Kidney capillary endothelial cell (primary cell): Measurements from ENCODE around the gene RHBDD2.
"Not testable (repeated sequence)": the region's sequence is repeated elsewhere in the genome, so short reads cannot be mapped to it uniquely, and the experiment has no call there.

Experiments used
- DNase-seq: peaks from one replicate; pipeline ENCODE4 v3.0.0-alpha.2; 2018; ENCODE audit warnings: low spot score

Gene RHBDD2

DNA sequence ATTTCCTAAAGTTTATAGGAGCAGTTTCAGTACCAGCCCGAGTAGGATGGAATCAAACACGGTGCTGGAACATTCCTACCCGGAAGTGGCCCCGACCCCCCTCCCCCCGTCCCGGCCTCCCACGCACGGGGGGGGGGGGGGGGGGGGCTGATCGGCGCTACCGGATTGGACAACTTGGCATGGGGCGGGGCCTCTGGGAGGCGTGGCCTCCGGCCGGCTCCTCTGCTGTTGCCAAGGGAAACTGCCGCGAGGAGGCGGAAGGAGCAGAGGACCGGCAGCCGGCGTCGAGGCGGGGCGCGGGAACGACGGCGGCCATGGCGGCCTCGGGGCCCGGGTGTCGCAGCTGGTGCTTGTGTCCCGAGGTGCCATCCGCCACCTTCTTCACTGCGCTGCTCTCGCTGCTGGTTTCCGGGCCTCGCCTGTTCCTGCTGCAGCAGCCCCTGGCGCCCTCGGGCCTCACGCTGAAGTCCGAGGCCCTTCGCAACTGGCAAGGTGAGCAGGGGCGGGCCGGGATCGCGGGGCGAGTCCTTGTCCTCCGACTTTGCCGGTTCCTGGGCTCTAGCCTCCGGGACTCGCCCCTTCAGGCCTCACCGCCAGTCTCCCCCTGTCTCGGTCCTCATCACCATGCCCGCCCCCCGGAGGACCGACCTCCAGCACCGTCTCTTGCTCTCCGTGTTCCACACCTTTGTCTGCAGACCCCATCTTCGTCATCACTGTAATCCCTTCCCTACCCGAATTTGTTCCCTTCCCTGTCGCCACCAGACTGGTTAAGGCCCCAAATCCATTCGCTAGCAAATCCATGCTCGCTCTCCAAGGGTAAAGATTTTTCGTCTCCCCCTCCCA, at the start of gene RHBDD2:
Gene RHBDD2, plus strand, starts transcription at position 266 of the 843 bp plus-strand sequence. Its CDS starts 49 bp downstream, at position 315.
- peak; percentile 87 for DNase-seq

DNA sequence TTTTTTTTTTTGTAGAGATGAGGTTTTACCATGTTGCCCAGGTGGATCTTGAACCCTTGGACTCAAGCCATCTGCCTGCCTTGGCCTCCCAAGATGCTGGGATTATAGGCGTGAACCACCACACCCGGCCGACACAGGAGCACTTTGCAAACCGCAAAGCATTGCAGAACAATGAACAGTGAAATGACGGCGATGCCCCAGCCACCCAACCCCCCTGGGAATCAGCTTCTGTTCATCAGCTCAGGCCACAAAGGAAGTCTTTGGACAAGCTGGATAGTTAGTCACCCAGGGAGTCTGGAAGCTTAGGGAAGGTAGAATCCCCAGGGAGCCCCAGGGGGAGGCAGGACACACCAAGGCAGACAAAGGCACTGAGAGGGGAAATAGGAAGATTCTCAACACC, 49.2 kb upstream of the RHBDD2 start:
- not testable (repeated sequence) for DNase-seq

DNA sequence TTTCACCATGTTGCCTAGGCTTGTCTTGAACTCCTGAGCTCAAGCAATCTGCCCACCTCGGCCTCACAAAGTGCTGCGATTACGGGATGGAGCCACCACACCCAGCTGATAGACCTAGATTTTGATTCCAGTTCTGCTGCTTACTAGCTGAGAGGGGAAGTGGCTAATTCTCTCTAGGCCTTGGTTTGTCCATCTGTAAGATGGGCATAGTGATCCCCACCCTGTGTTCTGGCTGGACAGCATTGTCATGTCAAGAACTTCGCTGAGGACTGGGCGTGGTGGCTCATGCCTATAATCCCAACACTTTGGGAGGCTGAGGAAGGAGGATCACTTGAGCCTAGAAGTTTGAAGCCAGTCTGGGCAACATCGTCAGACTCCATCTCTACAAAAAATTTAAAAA, 47.9 kb upstream of the RHBDD2 start:
- DNase-seq, result no peak

DNA sequence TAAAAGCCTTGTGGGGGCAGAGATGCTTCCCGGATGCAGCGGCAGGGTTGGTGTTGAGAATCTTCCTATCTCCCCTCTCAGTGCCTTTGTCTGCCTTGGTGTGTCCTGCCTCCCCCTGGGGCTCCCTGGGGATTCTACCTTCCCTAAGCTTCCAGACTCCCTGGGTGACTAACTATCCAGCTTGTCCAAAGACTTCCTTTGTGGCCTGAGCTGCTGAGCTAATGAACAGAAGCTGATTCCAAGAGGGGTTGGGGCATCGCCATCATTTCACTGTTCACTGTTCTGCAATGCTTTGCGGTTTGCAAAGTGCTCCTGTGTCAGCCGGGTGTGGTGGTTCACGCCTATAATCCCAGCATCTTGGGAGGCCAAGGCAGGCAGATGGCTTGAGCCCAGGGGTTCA, 45.2 kb upstream of the RHBDD2 start:
- not testable (repeated sequence) for DNase-seq

DNA sequence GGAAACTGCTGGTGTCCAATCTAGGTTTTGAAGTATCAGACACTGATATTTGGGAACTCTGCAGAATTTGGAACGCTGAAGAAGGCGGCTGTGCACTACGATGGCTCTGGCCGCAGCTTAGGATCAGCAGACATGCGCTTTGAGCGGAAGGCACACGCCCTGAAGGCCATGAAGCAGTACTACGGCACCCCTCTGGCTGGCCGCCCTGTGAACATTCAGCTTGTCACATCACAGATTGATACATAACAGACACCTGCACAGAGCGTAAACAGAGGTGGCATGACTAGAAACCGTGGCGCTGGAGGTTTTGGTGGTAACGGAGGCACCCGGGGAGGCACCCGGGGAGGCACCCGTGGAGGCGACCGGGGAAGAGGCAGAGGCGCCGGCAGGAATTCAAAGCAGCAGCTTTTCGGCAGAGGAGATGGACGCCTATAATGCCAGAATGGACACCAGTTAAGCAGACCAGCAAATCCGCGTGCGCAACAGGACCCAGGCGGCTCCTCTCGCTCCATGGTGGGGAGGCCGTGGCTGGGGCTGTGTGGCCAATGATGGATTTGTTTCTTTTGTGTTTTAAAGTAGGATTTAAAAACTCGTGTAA, 43.0 kb upstream of the RHBDD2 start:
- DNase-seq, result no peak

DNA sequence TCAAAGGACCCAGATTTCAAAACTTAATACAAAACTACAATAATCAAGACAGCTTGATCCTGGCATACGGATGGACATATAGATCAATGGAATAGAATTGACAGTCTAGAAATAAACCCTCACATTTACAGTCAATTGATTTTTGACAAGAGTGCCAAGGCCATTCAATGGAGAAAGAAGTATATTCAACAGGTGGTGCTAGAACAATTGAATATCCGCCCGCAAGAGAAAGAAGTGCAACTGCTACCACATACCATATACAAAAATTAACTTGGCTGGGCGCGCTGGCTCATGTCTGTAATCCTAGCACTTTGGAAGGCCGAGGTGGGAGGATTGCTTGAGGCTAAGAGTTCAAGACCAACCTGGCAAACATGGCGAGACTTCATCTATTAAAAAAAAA, 42.0 kb upstream of the RHBDD2 start:
- DNase-seq, result no peak

DNA sequence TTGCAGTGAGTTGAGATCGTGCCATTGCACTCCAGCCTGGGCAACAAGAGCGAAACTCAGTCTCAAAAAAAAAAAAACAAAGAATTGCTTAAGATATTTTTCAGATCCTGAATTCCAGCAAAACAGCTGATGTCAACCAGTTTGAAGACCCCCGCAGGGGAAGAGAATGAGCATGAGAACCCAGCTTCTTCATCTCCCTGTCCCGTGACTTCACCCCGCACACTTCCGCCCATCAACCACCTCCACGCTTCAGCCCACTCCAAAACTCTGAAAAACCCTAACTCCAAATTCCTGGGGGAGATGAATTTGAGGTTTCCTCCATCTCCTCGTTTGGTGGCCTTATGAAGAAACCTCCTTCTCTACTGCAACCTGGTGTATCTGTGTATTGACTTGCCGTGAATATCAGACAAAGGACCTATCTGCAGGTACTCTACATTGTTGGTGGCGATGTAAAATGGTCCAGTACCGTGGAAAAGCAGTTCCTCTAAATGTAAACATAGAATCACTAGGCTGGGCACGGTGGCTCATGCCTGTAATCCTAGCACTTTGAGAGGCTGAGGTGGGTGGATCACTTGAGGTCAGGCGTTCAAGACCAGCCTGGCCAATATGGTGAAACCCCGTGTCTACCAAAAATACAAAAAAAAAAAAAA, 40.4 kb upstream of the RHBDD2 start:
- DNase-seq, result not testable (repeated sequence)

DNA sequence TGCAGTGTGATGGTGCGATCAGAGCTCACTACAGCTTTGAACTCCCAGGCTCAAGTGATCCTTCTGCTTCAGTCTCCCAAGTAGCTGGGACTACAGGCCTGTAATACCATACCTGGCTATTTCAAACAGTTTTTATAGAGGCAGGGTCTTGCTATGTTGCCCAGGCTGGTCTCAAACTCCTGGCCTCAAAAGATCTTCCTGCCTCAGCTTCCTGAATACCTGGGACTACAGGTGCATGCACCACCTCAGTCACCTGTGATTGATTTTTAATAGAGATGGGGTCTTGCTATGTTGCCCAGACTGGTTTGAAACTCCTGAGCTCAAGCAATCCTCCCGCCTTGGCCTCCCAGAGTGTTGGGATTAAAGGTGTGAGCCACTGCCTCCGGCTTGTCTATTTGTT, 38.8 kb upstream of the RHBDD2 start:
- no peak for DNase-seq

DNA sequence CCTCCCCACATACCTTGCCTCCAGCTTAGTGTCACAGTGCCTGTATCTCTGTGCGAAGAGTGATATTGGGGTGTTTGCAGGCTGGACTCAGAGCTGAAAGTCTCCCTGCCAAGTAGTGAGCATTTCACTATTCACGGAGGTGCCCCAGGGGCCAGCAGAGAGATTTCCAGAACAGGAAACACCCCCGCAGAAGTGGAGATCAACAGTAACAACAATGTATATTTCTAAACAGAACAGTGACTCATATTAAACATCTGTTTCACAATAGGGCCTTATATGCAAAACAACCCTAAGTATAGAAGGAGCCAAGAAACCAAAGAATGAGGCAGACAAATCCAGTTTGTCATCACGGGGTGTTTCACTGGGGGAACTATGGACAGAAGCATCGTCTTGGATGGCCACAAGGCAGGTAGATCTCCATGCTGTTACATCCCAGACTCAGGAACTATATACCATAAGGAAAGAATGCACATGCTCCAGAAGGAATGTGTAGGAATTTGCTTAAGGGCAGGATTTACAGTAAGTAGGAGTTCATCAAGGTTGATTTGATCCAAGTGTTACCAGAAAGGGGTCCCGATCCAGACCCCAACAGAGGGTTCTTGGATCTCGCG, 35.9 kb upstream of the RHBDD2 start:
- DNase-seq, result peak; percentile 83

DNA sequence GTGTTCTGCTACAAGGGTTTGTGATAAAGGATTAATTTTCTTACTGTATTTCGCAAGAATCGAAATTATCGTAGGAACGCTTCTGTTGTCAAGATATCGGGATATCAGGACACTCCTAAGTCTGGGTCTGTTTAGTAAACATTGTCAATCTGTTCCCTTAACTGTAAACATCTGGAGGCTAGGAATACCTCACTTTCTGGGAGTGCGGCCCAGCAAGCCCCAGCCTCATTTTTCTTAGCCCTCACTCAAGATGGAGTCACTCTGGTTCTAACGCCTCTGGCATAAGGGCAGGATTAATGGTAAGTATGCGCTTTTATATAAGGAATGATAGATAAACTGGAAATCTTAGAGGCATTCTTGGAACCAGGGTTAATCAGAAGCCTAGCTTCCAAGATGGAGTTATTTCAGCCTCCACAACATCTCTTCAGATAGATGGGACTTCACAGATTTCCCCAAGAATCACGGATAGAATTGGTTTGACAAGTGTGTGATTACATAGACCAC, 35.2 kb upstream of the RHBDD2 start:
- no peak for DNase-seq

DNA sequence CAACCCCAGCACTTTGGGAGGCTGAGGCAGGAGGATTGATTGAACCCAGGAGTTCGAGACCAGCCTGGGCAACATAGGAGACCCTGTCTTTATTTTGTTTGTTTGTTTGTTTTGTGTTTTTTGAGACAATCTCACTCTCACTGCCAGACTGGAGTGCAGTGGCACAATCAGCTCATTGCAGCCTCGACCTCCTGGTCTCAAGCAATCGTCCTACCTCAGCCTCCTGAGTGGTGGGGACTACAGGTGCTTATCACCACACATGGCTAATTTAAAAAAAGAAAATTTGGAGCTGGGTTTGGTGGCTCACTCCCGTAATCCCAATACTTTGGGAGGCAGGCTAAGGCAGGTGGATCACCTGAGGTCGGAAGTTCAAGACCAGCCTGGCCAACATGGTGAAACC, 34.7 kb upstream of the RHBDD2 start:
- no peak for DNase-seq

DNA sequence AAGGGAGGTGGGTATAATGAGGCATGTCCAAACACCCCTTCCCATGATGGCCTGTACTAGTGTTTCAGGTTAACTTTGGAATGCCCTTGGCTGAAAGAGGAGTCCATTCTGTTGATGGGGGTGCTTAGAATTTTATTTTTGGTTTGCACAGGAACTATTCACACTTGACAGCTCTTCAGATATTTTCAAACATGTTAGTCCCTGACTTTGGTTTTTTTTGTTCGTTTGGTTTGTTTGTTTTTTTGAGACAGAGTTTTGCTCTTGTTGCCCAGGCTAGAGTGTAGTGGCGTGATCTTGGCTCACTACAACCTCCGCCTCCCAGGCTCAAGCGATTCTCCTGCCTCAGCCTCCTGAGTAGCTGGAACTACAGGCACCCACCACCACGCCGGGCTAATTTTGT, 33.7 kb upstream of the RHBDD2 start:
- not testable (repeated sequence) for DNase-seq

DNA sequence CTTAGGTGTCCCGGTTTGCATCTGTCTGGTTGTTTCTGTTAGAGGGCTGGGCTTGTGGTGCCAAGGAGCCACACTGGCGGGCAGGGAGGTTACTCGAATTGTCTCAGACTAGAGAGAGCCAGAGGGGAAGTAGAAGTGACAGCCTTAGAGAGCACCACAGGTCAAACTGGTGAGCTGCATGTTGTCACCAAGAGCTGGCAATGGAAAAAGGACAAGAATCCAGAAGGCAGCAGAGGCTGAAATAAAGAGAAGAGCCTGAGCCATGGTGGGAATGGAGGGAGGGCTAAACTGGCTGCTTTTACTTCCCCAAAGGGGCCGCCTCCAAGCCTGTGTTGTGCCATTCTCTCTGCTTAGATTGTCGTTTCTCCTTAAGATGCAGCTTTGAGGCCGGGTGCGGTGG, 31.1 kb upstream of the RHBDD2 start:
- DNase-seq, result no peak

DNA sequence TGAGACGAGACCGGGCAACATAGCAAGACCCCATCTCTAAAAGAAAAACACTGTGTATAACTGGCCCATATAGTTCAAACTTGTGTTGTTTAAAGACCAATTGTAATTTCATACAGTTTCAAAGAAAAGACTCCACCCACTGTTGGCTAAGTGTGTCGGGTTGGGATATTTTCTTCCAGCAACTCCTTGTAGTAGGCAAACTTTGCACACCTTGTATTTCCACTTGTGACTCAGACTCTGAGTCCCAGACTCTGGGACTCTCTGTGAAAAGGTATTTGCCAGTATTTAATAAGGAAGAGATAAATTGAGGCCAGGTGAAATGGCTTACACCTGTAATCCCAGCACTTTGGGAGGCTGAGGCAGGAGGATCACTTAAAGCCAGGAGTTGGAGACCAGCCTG, 29.3 kb upstream of the RHBDD2 start:
- no peak for DNase-seq

DNA sequence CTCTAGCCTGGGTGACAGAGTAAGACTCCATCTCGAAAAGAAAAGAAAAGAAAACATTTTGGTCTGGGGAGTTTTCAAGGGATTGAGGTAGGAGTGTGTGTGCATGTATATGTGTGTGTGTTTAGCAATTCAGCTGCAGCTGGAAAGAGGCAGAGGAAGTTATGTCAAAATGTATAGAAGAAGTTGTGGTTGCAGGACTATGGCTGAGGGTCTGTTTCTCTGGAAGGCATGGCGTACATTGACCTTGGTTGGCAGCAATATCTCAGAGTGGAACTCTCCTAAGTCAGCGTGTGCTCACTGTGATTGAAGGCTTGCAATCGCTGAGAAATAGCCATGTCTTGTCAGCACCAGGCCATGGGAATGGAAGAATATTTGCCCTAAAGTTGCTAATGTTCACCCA, 28.6 kb upstream of the RHBDD2 start:
- DNase-seq, result no peak

DNA sequence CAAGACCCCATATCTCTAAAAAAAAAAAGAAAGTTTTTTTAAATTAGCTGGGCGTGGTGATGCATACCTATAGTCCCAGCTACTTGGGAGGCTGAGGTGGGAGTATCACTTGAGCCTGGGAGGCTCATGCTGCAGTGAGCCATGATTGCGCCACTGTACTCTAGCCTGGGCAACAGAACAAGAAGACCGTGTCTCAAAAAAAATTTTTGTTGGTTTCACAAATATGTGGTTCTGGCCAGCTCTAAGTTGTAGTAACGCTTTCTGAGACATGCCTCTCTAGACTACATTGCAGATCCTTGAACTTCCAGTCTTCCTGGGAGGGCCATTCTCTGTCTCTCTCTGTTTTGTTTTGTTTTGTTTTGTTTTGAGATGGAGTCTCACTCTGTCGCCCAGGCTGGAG, 24.6 kb upstream of the RHBDD2 start:
- no peak for DNase-seq

DNA sequence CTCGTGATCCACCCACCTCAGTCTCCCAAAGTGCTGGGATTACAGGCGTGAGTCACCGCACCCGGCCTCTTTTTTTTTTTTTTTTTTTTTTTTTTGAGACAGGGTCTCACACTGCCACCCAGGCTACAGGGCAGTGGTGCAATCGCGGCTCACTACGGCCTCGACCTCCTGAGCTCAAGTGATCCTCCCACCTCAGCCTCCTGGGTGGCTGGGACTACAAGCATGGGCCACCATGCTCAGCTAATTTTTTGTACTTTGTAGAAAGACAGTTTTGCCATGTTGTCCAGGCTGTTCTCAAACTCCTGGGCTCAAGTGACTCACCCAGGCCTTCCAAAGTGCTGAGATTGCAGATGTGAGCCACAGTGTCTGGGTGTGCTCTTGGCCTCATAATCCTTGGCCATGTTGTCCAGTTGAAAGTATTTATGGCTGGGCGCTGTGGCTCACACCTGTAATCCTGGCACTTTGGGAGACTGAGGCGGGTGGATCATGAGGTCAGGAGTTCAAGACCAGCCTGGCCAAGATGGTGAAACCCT, 24.0 kb upstream of the RHBDD2 start:
- DNase-seq, result not testable (repeated sequence)

DNA sequence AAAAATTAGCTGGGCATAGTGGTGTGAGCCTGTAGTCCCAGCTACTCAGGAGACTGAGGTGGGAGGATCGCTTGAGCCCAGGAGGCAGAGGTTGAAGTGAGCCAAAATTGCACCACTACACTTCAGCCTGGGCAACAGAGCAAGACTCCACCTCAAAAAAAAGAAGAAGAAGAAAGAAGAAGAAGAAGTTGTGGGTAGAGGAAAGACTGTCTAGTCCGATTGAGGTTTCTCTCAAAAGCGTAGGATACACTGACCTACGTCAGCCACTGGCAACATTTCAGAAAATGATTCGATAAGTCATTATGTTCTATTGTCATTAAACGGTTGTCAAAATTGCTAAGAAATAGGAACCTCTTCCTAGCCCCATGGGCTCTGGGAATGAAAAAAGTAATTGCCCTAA, 22.3 kb upstream of the RHBDD2 start:
- no peak for DNase-seq

DNA sequence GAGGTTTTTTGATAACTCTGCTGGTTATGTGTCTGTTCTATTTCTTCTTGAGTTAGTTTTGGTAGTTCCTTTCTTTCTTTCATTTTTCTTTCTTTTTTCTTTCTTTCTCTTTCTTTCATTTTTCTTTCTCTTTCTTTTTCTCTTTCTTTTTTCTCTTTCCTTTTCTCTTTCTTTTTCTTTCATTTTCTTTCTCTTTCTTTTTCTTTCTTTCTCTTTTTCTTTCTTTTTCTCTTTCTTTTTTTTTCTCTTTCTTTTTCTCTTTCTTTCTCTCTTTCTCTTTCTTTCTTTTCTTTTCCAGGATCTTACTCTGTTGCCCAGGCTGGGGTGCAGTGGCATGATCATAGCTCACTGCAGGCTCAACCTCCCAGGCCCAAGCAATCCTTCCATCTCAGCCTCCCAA, 20.4 kb upstream of the RHBDD2 start:
- DNase-seq, result no peak

DNA sequence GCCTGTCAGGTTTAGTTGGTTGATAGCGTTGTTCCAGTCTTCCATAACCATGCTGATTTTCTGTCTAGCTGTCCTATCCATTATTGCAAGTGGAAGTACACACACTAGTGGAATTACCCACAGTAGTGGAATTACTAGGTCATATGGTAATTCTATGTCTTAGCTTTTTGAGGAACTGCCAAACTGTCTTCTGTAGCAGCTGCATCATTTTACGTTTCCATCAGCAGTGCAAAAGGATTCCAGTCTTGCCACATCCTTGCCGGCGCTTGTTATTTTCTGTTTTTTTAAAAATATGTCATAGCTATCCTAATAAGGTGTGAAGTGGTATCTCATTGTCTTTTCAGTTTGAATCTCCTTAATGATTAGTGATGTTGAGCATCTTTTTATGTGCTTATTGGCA, 17.2 kb upstream of the RHBDD2 start:
- DNase-seq, result no peak

DNA sequence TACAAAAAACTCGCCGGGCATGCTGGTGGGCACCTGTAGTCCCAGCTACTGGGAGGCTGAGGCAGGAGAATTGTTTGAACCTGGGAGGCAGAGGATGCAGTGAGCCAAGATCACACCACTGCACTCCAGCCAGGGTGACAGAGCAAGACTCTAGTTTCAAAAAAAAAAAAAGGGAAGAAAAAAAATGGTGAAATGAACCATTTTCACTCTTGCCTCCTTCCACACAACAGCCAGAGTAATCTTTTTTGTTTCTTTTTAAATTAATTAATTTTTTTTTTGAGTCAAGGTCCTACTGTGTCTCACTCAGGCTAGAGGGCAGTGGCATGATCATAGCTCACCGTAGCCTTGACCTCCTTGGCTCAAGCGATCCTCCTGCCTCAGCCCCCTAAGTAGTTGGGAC, 14.6 kb upstream of the RHBDD2 start:
- not testable (repeated sequence) for DNase-seq

DNA sequence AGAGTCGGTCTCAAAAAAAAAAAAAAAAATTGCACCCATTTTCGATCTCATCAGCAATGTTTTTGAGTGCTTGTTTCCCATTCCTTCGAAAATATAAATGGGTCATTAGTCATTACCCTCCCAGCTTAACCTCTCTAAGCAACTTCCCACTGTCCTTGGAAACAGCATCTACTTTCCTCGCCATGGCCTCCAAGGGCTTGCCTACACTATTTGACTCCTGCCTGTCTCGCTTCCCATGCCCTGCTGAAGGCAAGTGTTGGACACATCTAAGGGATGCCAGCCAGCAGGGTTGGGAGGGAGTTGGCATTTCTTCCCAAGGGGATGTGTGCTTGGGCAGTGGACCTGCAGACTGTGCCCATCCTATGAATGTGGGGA, 12.7 kb upstream of the RHBDD2 start:
- DNase-seq, result no peak
